HG03108 (cell line): ENCODE results near the gene CDH3.

Experiments
- ATAC-seq: cut with Tn5 transposase; IDR thresholded peaks from one replicate; pipeline ENCODE4 v1.9.1; 2021; ENCODE audit warnings: moderate library complexity; ENCODE audit not compliant: unreplicated experiment

Gene CDH3

DNA sequence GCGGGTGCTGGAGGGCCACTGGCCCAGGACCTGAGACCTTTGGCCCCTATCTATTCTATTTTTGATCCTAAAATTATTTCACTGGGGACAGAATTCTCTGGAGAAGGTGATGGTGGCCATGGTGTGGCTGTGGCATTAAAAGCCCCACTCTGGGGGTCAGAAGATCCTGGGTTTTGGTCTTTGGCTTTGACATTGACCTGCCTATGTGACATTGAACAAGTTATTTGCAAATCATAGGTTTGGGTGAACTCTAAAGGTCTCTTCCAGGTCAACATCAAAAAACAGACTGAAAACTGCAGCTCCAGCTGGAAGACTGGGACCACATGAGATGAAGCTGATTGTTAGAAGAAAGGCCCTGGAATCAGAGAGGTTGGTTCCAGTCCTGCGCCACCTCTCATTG is 89.7 kb downstream of the CDH3 start:
- ATAC-seq: no peak

DNA sequence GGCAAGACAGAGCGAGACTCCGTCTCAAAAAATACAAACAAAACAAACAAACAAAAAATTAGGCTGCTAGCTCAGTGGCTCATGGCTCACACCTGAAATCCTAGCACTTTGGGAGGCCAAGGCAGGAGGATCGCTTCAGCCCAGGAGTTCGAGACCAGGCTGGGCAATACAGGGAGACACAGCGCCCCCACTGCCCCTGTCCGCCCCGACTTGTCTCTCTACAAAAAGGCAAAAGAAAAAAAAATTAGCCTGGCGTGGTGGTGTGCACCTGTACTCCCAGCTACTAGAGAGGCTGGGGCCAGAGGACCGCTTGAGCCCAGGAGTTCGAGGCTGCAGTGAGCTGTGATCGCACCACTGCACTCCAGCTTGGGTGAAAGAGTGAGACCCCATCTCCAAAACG is 91.5 kb downstream of the CDH3 start:
- no peak for ATAC-seq

DNA sequence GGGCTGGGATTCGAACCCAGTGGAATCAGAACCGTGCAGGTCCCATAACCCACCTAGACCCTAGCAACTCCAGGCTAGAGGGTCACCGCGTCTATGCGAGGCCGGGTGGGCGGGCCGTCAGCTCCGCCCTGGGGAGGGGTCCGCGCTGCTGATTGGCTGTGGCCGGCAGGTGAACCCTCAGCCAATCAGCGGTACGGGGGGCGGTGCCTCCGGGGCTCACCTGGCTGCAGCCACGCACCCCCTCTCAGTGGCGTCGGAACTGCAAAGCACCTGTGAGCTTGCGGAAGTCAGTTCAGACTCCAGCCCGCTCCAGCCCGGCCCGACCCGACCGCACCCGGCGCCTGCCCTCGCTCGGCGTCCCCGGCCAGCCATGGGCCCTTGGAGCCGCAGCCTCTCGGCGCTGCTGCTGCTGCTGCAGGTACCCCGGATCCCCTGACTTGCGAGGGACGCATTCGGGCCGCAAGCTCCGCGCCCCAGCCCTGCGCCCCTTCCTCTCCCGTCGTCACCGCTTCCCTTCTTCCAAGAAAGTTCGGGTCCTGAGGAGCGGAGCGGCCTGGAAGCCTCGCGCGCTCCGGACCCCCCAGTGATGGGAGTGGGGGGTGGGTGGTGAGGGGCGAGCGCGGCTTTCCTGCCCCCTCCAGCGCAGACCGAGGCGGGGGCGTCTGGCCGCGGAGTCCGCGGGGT is 92.1 kb downstream of the CDH3 start, which contains the start of gene CDH1:
Gene CDH1, plus strand, starts transcription at position 247 of the 684 bp plus-strand sequence. Its CDS starts 124 bp downstream, at position 371.
- no peak for ATAC-seq

DNA sequence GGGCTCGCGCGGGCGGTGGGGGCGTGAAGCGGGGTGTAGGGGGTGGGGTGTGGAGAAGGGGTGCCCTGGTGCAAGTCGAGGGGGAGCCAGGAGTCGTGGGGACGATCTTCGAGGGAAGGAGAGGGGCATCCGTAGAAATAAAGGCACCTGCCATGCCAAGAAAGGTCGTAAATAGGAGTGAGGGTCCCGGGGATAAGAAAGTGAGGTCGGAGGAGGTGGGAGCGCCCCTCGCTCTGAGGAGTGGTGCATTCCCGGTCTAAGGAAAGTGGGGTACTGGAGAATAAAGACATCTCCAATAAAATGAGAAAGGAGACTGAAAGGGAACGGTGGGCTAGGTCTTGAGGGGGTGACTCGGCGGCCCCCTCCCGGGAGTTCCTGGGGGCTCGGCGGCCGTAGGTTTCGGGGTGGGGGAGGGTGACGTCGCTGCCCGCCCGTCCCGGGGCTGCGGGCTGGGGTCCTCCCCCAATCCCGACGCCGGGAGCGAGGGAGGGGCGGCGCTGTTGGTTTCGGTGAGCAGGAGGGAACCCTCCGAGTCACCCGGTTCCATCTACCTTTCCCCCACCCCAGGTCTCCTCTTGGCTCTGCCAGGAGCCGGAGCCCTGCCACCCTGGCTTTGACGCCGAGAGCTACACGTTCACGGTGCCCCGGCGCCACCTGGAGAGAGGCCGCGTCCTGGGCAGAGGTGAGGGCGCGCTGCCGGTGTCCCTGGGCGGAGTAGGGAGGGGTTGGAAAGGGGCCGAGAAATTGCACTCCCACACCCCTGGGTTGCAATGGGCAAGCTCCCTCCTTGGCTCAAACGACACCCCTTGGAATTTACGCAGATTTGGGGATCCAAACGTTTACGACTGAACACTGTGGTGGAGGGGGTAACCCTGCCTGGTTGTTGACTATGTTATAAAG is 92.9 kb downstream of the CDH3 start:
- no peak for ATAC-seq

DNA sequence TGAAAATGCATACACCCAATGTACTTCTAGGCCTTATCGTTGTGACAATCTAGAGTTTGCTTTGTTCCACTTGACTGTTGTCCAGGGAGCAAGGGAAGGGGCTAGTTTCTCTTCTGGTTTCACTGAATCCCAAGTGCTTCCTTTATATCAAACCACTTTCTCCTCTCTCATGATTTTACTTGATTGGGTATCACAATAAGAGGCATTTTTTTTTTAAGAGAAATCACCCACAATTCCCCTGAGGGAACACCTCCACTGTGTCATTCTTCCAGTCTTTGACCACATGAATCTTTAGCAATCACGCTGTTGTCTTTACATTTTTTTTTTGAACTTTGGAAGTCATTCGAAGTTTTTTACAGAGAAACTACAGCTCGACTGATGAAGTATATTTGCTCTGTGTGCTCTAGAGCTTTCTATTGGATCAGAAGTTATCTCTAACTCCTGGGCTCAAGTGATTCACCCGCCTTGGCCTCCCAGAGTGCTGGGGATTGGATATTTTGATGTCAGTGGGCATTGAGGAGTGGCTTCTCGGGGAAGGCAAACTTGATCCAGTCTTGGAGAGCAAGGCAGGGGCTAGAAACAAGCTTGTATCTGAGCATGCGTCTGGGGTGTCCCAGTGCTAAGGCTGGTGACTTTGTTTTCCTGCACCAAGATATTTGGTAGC is 95.0 kb downstream of the CDH3 start:
- ATAC-seq: no peak

DNA sequence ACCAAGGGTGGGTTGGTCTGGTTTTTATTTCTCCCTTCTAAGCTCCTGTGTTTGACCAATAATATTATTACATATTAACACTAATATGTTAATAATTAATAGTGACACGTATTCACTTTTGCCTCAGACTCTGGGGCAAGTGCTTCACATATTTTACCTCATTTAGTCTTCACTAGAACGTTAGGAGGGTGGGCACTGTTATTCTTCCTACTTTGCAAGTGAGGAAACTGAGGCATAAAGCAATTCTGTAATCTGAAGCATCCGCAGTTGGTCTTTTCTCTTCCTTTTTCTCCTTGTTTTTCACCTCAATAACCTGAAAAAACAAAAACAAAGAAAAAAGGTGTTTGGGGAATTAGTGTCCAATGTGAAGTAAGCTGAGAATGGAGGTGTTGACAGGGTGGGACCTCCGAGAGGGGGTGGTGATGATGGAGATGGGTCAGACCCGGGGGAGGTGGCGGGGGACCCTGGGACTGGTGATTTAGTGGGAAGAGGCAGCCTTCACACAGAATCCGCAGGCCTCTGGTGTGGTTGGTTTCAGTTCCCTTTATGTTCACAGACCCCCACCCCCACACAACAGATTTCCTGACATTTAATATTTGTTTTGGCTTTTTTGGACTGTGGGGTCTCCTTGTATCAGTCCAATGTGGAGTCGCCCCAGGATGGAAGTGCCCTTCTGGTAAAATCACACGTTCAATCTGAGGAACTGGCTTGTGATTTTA is 95.7 kb downstream of the CDH3 start:
- ATAC-seq: no peak

DNA sequence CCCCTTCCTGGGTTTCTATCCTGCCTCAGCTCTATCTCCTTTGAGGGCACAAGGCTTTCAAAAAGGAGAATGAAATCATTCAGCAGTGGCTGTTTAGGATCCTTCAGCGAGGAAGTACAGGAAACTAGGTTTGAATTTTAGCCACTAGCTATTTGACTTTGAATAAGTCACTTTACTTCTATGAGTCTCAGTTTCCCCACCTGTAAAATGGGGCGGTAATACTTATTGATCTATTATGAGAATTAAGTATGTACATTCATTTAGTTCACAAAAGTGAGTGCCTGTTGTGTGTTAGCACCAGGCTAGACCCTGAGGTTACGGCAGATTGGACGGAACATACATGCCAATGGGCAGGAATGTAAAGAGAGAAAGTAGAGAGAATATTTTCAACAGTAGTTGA is 98.6 kb downstream of the CDH3 start:
- ATAC-seq: no peak

DNA sequence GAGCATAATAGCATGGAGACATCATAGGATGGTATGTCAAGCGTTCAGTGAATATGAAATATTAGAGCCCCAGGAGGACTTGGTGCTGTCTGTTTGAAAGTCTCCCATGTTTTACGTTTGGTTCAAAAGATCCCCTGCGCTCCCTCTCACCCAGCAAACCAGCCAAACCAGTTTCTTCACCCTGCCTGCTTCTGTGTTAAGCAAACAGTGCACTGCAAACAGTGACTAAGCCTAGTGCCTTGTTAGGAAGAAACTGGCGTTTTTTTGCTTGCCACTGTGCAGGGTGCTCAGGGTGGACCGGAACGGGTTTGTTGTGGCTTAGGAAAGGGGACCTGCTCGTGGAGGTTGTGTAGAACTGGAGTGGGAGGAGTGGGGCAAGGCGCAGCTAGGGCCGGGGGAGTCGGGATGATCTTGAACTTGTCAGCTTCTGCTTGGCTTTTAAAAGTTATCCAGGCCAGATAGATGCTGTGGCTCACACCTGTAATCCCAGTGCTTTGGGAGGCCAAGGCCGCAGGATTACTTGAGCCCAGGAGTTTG is 99.7 kb downstream of the CDH3 start:
- no peak for ATAC-seq

DNA sequence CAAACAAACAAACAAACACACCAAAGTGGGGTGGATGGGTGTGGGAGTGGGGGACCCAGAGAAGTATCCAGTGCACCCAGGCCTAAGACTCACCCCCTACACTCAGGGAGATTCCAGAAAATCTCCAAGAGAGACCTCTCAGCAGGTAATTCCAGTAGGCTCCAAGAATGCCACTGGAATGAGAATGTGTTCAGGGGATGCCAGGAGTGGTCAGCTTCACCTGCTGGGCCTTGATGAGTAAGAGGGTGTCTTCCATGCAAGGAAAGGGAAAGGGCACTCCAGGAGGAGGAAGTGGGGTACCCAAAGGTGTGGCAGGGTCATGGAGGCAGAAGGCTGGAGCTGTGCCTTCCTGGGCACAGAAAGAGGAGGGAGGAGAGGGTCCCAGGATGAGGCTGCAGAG is 101.8 kb downstream of the CDH3 start:
- no peak for ATAC-seq

DNA sequence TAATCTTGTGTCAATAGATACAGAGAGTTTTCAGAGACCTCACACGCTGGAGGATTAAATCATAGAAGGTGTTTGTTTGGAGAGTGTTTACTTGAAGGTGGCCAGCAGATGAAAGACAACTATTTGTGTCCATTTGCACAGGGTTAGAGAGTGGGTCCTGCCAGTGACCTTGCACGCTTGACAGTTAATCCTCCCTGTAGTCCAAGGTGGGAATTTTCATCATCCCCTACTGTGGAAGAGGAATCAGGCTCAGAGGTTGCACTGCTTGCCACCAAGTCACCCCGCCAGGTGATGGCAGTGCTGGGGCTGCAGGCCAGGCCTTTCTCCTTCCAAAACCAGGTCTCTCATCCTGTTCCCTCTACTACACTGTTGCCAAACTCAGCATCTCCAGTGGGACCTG is 104.3 kb downstream of the CDH3 start:
- no peak for ATAC-seq
